Lower leg skin (tissue), 4 donors: Measurements from ENCODE around the gene LEMD1. TPM values are rescaled to one million over a fixed set of nuclear protein-coding genes. Genes with fewer than 3 reads are reported as not detected.
A peak's percentile ranks its signal among the peaks of the same experiment; 100 is the strongest.

Source experiments
- DNase-seq, 2 donors: peaks; one replicate each; pipeline ENCODE4 v3.0.0-alpha.2; 2019; ENCODE audit warnings: low spot score in 2 of 2
- H3K4me3 ChIP-seq: fragments of 200-600 bp; sonication (generic); 2 replicates; pipeline ENCODE4 v1.5.1; 2017; ENCODE audit warnings: mild to moderate bottlenecking, low read depth; ENCODE audit not compliant: poor library complexity, severe bottlenecking
- POLR2A ChIP-seq, 2 donors: fragments of 450-650 bp; IDR thresholded peaks; one replicate each; pipeline ENCODE4 v1.6.1; 2016 to 2017; ENCODE audit warnings: antibody characterized with exemption in 2 of 2, mild to moderate bottlenecking in 1 of 2, moderate library complexity in 1 of 2
- WGBS, 2 donors: methylation state at CpG; one replicate each; pipeline ENCODE4 v1.1.5; 2018; 5-methylcytosine and 5-hydroxymethylcytosine counted together
- intact Hi-C: fragments of 100-400 bp; cut with DNase I; formaldehyde crosslinking; loops from one replicate; pipeline ENCODE4 v1.15.0; 2023; ENCODE audit warnings: low total_unique reads
- total RNA-seq, 4 donors: library from RNA; depleted of rRNA; stranded (reverse); fragments of >200 nt; gene quantifications; one replicate each; pipeline ENCODE4 v1.1.0, GENCODE V29; 2016
- TF ChIP-seq, protein P1 (sequence below), 3 donors: fragments of 450-650 bp; IDR thresholded peaks; one replicate each; pipeline ENCODE4 v1.5.1; 2016; ENCODE audit warnings: antibody characterized with exemption in 3 of 3, mild to moderate bottlenecking in 3 of 3, moderate library complexity in 2 of 3

The LEMD1 gene
- total RNA-seq, 4 donors from 2014 or later, result not detected

DNA sequence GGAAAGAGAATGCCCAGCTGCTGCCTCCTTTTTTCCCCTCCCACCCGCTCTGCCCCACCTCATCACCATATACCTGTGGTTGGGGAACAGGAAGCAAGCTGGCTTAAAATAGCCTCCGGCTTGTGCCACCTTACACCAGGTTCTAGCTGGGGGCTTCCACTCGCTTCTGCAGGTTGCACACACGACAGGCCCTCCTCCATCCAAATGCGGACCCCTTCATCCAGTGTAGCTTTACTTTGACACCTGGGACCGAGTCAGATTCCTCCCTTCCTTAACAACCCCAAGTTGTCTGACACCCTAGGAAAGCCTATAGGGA is 19.4 kb upstream of the LEMD1 start:
- TF ChIP-seq, protein P1, sequence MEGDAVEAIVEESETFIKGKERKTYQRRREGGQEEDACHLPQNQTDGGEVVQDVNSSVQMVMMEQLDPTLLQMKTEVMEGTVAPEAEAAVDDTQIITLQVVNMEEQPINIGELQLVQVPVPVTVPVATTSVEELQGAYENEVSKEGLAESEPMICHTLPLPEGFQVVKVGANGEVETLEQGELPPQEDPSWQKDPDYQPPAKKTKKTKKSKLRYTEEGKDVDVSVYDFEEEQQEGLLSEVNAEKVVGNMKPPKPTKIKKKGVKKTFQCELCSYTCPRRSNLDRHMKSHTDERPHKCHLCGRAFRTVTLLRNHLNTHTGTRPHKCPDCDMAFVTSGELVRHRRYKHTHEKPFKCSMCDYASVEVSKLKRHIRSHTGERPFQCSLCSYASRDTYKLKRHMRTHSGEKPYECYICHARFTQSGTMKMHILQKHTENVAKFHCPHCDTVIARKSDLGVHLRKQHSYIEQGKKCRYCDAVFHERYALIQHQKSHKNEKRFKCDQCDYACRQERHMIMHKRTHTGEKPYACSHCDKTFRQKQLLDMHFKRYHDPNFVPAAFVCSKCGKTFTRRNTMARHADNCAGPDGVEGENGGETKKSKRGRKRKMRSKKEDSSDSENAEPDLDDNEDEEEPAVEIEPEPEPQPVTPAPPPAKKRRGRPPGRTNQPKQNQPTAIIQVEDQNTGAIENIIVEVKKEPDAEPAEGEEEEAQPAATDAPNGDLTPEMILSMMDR (IDR thresholded peaks at IDR 0.05), result no peak
- TF ChIP-seq POLR2A (IDR thresholded peaks at IDR 0.05), result no peak
- H3K4me3 ChIP-seq, result no peak overlapping the region
- intact Hi-C loops, result no loop called here
- no peak for DNase-seq
- WGBS, 2 donors, result 71 to 72% methylated on average over 6 of the region's 6 CpGs

DNA sequence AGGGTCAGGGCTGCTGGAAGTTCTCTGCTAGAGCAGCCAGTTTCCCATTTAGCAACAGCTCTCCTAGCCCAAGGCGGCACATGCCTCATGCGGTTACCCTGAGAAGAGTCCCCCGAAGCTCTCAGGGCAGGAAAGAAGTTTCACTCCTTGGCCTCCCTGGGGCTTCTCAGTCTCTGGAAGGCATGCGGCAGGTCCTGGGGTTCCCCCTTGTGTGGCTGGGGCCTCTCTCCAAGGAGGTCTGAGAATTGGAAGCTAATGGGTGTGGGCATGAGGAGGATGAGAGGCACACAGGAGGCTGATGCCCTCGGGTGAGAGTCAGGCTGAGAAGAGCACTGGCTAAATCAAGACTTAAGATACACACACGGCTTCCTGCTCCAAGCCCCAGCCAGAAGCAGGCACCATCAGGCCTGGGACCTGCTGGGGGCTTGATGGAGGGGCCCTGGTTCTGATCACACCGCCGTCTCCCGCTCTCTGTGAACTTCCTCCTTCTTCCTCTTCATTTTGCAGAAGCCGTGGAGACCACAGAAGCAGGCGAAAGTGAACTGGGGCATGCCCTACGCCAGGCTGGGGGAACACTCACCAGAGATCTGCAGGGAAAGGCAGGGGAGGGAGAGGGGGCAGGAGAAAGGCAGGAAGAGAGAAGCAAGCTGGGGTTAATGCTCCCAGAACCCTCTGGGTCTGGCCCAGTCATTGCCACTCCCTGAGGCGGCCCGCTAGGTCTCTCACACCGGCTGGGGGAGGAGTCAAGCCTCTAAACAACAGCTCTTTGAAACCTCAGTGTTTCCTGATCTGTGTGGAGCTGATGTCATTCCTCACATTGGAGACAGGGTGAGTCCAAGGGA is 18.8 kb upstream of the LEMD1 start:
- no peak overlapping the region for H3K4me3 ChIP-seq
- intact Hi-C loops, result no loop called here
- DNase-seq, result peak in 1 of 2 donors; percentile 25
- WGBS, 2 donors, result 51% methylated on average over 13 to 15 of the region's 15 CpGs
- TF ChIP-seq, protein P1 (IDR thresholded peaks at IDR 0.05), result no peak
- TF ChIP-seq POLR2A (IDR thresholded peaks at IDR 0.05), result no peak

DNA sequence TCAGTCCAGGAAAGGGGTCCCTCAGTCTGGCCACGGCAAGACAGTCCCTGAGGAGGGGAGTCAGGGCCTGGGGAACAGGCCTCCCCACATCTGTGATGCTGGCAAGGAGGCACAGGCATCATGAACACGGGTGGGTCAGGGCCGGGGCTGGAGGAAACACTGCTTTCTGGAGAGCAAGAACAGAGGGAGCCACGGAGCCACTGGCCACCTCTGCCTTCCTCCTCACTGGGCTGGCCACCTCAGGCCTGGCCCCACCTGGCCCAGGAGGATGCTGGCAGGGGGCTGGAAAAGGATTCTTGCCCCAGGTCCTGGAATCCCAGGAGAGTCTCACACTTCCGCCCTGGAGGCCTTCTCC is 18.2 kb upstream of the LEMD1 start:
- WGBS, 2 donors, result 75 to 79% methylated on average over 4 to 5 of the region's 5 CpGs
- DNase-seq, result no peak
- no peak overlapping the region for H3K4me3 ChIP-seq
- TF ChIP-seq, protein P1 (IDR thresholded peaks at IDR 0.05), result no peak
- TF ChIP-seq POLR2A (IDR thresholded peaks at IDR 0.05), result no peak
- intact Hi-C loops, result no loop called here

DNA sequence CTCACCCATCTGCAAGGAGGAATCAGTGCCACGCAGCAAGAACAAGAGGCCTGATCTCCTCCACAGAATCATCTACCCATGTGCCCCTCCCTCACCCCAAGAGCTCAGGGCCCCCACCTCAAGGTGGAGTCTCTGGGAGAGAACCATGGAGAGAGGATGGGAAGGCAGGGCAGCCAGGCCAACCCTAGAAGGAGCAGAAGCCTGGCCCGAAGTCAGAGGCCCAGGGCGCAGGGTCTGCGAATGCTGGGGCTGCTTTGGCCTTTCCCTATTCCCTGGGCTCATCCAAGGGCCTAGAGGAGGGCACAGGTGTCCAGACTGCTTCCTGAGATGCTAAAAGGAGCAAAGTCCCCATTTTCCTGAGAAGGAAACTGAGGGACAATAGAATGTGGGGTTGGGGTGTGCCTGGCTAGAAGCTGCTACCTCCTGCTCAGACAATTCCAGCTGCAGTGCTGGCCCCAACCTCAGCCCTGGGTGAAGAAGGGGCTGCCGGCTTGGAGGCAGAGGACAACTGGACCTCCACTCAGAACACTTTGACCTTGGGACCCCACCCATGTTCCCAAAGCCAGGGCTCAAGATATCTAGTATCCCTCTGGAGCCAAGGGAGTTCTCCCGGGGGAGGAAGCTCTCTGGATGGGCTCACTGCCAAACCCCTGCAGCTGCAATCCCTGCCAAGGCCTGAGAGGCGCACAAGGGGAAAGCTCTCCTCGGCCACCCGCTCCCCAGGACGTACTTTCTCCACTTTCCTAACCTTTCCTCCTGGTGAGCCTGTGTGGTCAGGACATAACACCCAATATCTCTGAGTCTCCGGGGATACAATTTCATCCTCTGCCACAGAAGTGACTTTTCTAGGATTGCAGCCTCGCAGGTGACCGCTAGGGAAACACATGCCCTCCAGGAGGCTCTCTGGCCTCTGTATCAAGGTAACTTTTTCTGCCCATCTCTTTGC is 16.6 kb upstream of the LEMD1 start:
- peak; percentile 47 to 93 for DNase-seq
- intact Hi-C loops, result no loop called here
- TF ChIP-seq, protein P1 (IDR thresholded peaks at IDR 0.05), result no peak
- no peak for TF ChIP-seq POLR2A (IDR thresholded peaks at IDR 0.05)
- no peak overlapping the region for H3K4me3 ChIP-seq
- 60 to 63% methylated on average over 10 to 12 of the region's 13 CpGs for WGBS, 2 donors

DNA sequence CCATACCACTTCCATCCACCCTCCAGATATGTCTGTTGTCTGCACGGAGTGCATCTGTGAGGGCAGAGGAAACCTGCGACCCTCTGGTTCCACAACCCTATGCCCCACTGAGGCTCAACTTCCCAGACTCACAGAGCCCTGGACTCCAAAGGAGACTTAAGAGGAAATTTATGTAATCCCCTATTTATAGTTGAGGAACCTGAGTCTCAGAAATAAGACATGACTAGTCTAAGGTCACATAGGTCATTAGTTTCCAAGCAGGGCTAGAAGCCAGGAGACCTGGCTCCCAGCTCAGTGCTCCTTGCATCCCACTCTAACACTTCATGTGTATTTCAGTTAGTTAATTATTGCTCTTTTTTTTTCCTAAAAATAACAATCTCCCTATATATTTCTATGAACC is 15.7 kb upstream of the LEMD1 start:
- no peak overlapping the region for H3K4me3 ChIP-seq
- intact Hi-C loops, result no loop called here
- no peak for DNase-seq
- TF ChIP-seq, protein P1 (IDR thresholded peaks at IDR 0.05), result no peak
- TF ChIP-seq POLR2A (IDR thresholded peaks at IDR 0.05), result no peak
- 86 to 94% methylated on average over 2 of the region's 2 CpGs for WGBS, 2 donors
